Measurements from ENCODE around the gene S100A14. TPM values are rescaled to one million over a fixed set of nuclear protein-coding genes. Genes with fewer than 3 reads are reported as not detected.
A peak's percentile ranks its signal among the peaks of the same experiment; 100 is the strongest.

S100A14 gene
- total and polyA plus RNA-seq, 2 of the 13 experiments (the other 11 are each of a cell fraction or from before 2014, with no cell fraction given), result 1.4 to 7.7 TPM

DNA sequence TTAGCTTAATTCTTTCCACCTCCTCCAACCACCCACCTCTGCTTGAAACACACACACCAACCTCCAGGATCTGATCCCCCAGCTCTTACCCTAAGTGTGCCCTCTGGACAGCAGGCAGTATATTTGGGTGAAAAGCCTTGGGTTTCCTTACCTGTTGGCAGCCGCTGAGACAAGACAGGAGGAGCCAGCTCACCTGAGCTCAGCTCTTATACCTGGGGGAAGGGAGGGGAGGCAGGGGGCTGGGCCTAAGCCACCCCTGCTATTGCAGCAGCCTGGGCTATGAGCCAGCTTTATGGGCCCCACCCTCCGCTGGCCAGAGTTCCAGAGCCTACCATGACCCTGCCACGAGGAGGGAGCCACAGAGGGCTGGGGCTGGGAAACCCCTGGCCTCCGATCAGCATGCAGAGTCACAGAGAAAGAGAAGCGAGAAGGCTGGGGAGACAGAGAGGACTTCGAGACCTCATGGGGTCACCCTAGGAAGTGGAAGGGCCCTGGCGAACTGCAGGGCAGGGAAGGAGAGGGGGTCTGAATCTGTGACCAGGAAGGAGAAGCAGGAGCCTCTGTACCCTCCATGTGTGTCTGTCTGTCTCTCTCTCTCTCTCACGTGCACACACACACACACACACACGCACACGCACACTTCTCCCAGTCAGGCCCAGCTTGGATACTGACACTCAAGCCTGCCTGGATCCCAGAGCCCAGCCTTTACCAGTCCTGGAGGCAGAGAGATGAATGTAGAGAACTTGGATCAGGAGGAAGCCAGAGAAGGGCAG, at the start of gene S100A14 (continued):
- peak; percentile 27; the same call in 1 of the 2 replicates for TF ChIP-seq ARID4A (CRISPR knock-in tag; IDR thresholded peaks at IDR 0.05; ENCODE audit: borderline replicate concordance)
- no peak for TF ChIP-seq ZNF296 (CRISPR knock-in tag; conservative IDR thresholded peaks at IDR 0.05)
- no peak for TF ChIP-seq HNF4A (CRISPR knock-in tag; IDR thresholded peaks at IDR 0.05)
- 0 out of 2 replicates have a peak, but pooled peaks have one; percentile 23 for TF ChIP-seq ZNF605 (CRISPR knock-in tag; IDR thresholded peaks at IDR 0.05)
- no peak for TF ChIP-seq ONECUT2 (CRISPR knock-in tag; IDR thresholded peaks at IDR 0.05)
- TF ChIP-seq RBFOX2 (IDR thresholded peaks at IDR 0.05; ENCODE audit: low read depth, low read length), result no peak
- TF ChIP-seq PATZ1 (CRISPR knock-in tag; IDR thresholded peaks at IDR 0.05), result peak; percentile 52; the same call in 1 of the 2 replicates
- TF ChIP-seq NFKBIZ (CRISPR knock-in tag; IDR thresholded peaks at IDR 0.05), result peak; percentile 52; the same call in 1 of the 2 replicates
- no peak for TF ChIP-seq ZNF784 (CRISPR knock-in tag; IDR thresholded peaks at IDR 0.05; ENCODE audit: borderline replicate concordance)
- peak; percentile 37; the same call in 1 of the 2 replicates for TF ChIP-seq BHLHE40 (IDR thresholded peaks at IDR 0.05; ENCODE audit: low read length)

Measured in HepG2 (cell line).